NCI-H2081 (cell line): Measurements from ENCODE around the gene CHMP2B.
"Not testable (repeated sequence)": the region's sequence is repeated elsewhere in the genome, so short reads cannot be mapped to it uniquely, and the experiment has no call there.

Experiments
- DNase-seq, 2 experiments: peaks; one replicate each; lab custom pipeline; 2025; lab: John Stamatoyannopoulos, UW

Gene CHMP2B

GRCh38 chr3:87229113-87229512 is 2.0 kb downstream of the CHMP2B start:
- DNase-seq = no peak

GRCh38 chr3:87233805-87234204 is 6.7 kb downstream of the CHMP2B start:
- DNase-seq = no peak

GRCh38 chr3:87236093-87236492 is 9.0 kb downstream of the CHMP2B start:
- no peak for DNase-seq

- DNase-seq = no peak
Measured at GRCh38 chr3:87246662-87247429, 19.7 kb downstream of the CHMP2B start.

- peak in 1 of 2 experiments; percentile 24 for DNase-seq
Measured at GRCh38 chr3:87247430-87247773, 20.3 kb downstream of the CHMP2B start.

GRCh38 chr3:87248231-87248630 is 21.1 kb downstream of the CHMP2B start:
- not testable (repeated sequence) for DNase-seq

- DNase-seq = no peak
Measured at GRCh38 chr3:87248831-87249230, 21.7 kb downstream of the CHMP2B start.

GRCh38 chr3:87250009-87250408 is 22.9 kb downstream of the CHMP2B start:
- no peak for DNase-seq

- peak; percentile 37 to 47 for DNase-seq
Measured at GRCh38 chr3:87260270-87260669, 33.2 kb downstream of the CHMP2B start.

- DNase-seq = no peak
Measured at GRCh38 chr3:87261925-87262324, 34.8 kb downstream of the CHMP2B start.

GRCh38 chr3:87267953-87268645 is 41.0 kb downstream of the CHMP2B start:
- DNase-seq = no peak

GRCh38 chr3:87268646-87269211 is 41.6 kb downstream of the CHMP2B start:
- DNase-seq = peak; percentile 32 to 59

GRCh38 chr3:87269723-87270122 is 42.6 kb downstream of the CHMP2B start:
- no peak for DNase-seq

- no peak for DNase-seq
Measured at GRCh38 chr3:87270908-87271700, 44.0 kb downstream of the CHMP2B start.

GRCh38 chr3:87272718-87273341 is 45.7 kb downstream of the CHMP2B start:
- no peak for DNase-seq

GRCh38 chr3:87276484-87276883 is 49.4 kb downstream of the CHMP2B start, which contains the start of gene POU1F1:
Gene POU1F1 (minus strand): TSS chr3:87276584. CDS start chr3:87276462, 122 bp downstream.
- no peak for DNase-seq

- DNase-seq = no peak
Measured at GRCh38 chr3:87287011-87287410, 59.9 kb downstream of the CHMP2B start.

GRCh38 chr3:87288446-87288845 is 61.3 kb downstream of the CHMP2B start:
- DNase-seq = no peak

- peak; percentile 6 to 41 for DNase-seq
Measured at GRCh38 chr3:87298111-87298718, 71.1 kb downstream of the CHMP2B start.

GRCh38 chr3:87305031-87305430 is 77.9 kb downstream of the CHMP2B start:
- DNase-seq = not testable (repeated sequence)
